SU-DHL-6 (cell line): ENCODE data around the gene CACNA1B.

Experiments
- EZH2phosphoT487 ChIP-seq: fragments of 200-600 bp; sonication (generic), shearing (Covaris generic); conservative IDR thresholded peaks from 2 replicates; pipeline ENCODE4 v1.6.1; 2018; ENCODE audit warnings: mild to moderate bottlenecking, antibody characterized with exemption, low read length, moderate library complexity, mixed read lengths
- TF ChIP-seq, protein P1 (sequence below): fragments of 200-600 bp; sonication (generic); IDR thresholded peaks from one replicate; pipeline ENCODE4 v1.5.1; 2017; ENCODE audit warnings: antibody characterized with exemption, mild to moderate bottlenecking, low read length, moderate library complexity; ENCODE audit not compliant: insufficient read depth, poor library complexity, severe bottlenecking

- TF ChIP-seq, protein P1, sequence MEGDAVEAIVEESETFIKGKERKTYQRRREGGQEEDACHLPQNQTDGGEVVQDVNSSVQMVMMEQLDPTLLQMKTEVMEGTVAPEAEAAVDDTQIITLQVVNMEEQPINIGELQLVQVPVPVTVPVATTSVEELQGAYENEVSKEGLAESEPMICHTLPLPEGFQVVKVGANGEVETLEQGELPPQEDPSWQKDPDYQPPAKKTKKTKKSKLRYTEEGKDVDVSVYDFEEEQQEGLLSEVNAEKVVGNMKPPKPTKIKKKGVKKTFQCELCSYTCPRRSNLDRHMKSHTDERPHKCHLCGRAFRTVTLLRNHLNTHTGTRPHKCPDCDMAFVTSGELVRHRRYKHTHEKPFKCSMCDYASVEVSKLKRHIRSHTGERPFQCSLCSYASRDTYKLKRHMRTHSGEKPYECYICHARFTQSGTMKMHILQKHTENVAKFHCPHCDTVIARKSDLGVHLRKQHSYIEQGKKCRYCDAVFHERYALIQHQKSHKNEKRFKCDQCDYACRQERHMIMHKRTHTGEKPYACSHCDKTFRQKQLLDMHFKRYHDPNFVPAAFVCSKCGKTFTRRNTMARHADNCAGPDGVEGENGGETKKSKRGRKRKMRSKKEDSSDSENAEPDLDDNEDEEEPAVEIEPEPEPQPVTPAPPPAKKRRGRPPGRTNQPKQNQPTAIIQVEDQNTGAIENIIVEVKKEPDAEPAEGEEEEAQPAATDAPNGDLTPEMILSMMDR, result no peak
- no peak for TF ChIP-seq EZH2phosphoT487
Measured at GRCh38 chr9:137987244-137988030, 109.9 kb downstream of the CACNA1B start.
